SIG-M5 treated with dmso at 0.1 percent for 504 hours (cell line): ENCODE measurements around the gene DHRS7.
"Not testable (repeated sequence)": the region's sequence is repeated elsewhere in the genome, so short reads cannot be mapped to it uniquely, and the experiment has no call there.

Experiments used
- DNase-seq: peaks from one replicate; lab custom pipeline; 2025; ENCODE audit not compliant: unreplicated experiment; lab: John Stamatoyannopoulos, UW

DHRS7 gene

DNA sequence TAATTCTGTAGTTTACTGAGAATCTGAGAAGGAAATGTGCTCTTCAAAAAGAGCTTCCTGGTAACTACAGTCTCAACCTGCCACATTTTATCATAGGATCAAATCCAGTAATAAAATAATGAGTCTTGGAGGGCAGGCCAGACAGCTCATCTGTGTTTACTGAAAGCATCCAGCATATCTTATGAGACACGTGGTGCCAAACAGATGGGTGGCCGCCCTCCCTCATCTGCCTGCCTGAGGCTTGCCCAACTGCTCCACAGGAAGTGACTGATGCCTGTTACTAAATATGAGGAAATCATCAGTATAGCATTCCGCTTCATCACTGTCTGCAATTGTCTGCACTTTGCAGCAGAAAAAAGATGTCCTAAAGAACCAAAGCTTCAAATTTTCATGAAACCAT, 13.5 kb downstream of the DHRS7 start:
- peak; percentile 89 for DNase-seq

GRCh38 chr14:60134702-60135101, 30.5 kb downstream of the DHRS7 start:
- DNase-seq: no peak

- no peak for DNase-seq
Observed at GRCh38 chr14:60133487-60133886, 31.7 kb downstream of the DHRS7 start.

DNA sequence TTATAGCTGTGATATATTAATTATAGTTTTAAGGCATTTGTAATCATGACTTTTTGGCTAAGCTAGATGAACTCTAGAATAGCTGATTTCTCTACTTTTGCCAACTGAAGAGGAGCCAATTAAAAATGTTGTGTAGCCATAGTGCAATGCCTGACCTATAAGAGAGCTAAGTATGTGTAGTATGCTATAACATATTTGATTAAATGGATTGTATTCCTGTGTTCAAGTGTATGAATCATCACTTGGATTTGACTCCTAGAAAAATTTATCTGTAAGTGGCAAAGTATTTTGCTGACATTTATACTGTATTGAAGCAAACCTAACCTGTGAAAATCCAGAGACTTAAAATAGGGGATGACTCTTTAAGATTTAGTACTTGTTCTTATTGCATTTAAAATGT, 39.3 kb downstream of the DHRS7 start:
- no peak for DNase-seq

DNA sequence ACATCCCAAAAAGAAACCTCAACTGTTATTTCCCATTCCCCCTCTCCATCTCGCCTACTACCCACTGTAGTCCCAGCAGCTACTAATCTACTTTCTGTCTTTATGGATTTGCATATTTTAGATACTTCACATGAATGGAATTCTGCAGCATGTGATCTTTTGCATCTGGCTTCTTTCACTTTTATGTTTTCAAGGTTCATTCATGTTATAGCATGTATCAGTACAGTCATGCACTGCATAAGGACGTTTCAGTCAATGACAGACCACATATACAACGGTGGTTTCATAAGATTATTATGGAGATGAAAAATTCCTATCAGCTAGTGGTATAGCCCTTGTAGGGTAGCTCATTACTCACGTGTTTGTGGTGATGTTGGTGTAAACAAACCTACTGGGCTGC, 49.0 kb downstream of the DHRS7 start:
- no peak for DNase-seq

- no peak for DNase-seq
Observed at GRCh38 chr14:60114881-60115280, 50.3 kb downstream of the DHRS7 start.

GRCh38 chr14:60111732-60112131, 53.5 kb downstream of the DHRS7 start:
- DNase-seq: no peak

DNA sequence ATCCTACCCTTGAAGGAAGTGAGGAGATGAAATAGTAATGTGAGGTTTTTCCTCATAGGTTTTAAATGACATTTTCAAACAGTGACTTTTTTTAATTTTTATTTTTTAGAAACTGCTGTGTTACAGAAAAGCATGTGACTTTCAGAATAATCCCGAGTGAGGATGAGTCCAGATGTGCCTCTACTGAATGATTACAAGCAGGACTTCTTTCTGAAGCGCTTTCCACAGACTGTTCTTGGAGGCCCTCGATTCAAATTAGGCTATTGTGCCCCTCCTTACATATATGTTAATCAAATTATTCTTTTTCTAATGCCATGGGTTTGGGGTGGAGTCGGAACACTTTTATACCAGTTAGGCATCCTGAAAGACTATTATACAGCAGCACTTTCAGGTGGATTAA, 57.7 kb downstream of the DHRS7 start:
- DNase-seq: no peak

- DNase-seq: no peak
Observed at GRCh38 chr14:60106339-60106738, 58.9 kb downstream of the DHRS7 start.

- DNase-seq: no peak
Observed at GRCh38 chr14:60102389-60102788, 62.8 kb downstream of the DHRS7 start.

DNA sequence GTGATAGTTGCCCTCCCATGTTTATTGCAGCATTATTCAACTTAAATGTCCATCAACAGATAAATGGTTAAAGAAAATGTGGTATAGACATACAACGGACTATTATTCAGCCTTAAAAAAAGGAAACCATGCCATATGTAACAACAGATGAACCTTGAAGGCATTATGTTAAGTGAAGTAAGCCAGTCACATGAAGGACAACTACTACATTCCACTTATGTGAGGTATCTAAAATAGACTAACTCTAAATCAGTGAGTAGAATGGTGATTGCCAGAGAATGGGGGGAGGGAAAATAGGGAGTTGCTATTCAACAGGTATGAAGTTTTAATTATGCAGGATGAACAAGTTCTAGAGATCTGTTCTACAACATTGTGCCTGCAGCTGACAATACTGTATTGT, 63.4 kb downstream of the DHRS7 start:
- DNase-seq: no peak

- DNase-seq: not testable (repeated sequence)
Observed at GRCh38 chr14:60099855-60100254, 65.3 kb downstream of the DHRS7 start.

DNA sequence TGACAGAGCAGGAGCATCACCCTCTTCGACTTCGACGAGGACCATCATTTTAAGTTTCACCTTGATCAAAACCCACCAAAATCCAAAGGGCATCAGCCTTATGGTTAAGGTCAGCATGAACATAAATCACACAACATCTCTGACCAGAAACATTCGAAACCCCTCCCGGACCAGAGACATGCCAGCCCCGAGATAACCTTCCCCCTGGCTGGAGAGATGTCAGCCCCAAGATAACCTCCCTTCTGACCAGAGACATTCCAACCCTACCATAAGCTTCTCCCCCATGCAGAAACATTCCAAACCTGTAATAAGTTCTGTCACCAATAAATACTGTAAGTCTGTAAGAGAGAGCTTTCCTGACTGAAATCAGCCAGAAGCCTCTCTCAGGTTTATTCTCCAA, 67.2 kb downstream of the DHRS7 start:
- DNase-seq: no peak

DNA sequence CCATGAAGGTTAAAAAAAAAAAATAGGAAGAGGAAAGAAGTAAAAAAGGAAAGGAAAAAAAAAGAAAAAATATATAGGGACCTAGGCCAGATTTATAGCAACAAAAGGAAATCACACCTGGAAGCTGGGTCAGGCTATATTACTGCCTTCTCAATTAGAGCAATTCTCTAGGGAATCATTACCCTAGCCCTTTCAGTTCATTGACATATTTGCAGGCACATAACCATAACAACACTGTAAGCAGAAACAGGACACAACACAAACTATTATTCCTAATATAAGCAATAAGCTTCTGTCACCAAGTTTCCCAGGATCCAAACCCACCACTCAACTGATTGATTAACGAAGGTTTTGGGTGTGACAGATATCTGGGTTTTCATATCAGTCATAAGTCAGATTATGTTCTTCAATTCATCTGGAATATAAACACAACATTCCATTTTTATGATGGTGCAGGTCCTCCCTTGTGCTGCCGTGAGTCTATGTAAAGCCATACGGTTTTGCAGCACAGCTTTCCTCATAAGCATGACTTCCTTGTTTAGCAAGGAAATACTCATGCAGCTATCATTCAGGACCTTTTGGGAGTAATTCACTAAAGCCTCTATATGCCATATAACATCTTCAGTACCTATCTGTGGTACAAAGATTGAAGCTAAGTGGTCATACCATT, 69.3 kb downstream of the DHRS7 start:
- DNase-seq: no peak

DNA sequence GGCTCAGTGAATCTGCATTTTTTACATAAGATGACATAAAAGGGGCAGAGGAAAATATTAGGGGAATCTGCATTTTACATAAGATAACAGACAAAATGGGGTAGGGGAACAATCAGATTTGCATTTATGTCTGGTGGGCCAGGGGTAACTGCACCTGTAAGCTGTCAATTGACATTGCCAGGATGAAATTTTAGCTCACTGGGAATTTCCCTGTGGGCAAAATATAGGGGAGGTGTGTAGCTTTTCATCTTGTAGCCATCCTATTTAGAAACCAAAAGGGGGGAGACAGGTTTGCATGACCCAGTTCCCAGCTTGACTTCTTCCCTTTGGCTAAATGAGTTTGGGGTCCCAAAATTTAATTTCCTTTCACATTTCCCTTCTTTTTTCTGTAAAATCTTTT, 70.0 kb downstream of the DHRS7 start:
- DNase-seq: no peak

GRCh38 chr14:60094306-60094897, 70.8 kb downstream of the DHRS7 start:
- DNase-seq: no peak
